HG03575 (cell line): ENCODE measurements around the gene SPATA17.

Experiments
- ATAC-seq: cut with Tn5 transposase; IDR thresholded peaks from one replicate; pipeline ENCODE4 v1.9.1; 2021; ENCODE audit not compliant: unreplicated experiment, insufficient number of reproducible peaks, low FRiP score; ENCODE audit errors: extremely low read depth

Gene SPATA17

GRCh38 chr1:217812175-217812574 lies 181.0 kb downstream of the SPATA17 start:
- no peak for ATAC-seq

GRCh38 chr1:217813031-217813430 lies 181.9 kb downstream of the SPATA17 start:
- ATAC-seq: no peak

- no peak for ATAC-seq
These were observed 206.5 kb downstream of the SPATA17 start for GRCh38 chr1:217837691-217838090.

- no peak for ATAC-seq
These were observed 208.0 kb downstream of the SPATA17 start for GRCh38 chr1:217839161-217839560.

- ATAC-seq: no peak
These were observed 215.6 kb downstream of the SPATA17 start for GRCh38 chr1:217846733-217847132.

GRCh38 chr1:217847643-217848042 lies 216.5 kb downstream of the SPATA17 start:
- no peak for ATAC-seq

- no peak for ATAC-seq
These were observed 225.3 kb downstream of the SPATA17 start for GRCh38 chr1:217856342-217857034.

GRCh38 chr1:217857061-217857460 lies 225.9 kb downstream of the SPATA17 start:
- ATAC-seq: no peak

GRCh38 chr1:217861658-217862057 lies 230.5 kb downstream of the SPATA17 start:
- no peak for ATAC-seq

GRCh38 chr1:217867446-217867995 lies 236.4 kb downstream of the SPATA17 start:
- ATAC-seq: no peak

GRCh38 chr1:217871955-217872354 lies 240.8 kb downstream of the SPATA17 start:
- ATAC-seq: no peak

GRCh38 chr1:217875229-217875628 lies 244.1 kb downstream of the SPATA17 start:
- ATAC-seq: no peak

GRCh38 chr1:217876401-217876800 lies 245.3 kb downstream of the SPATA17 start:
- no peak for ATAC-seq

- ATAC-seq: no peak
These were observed 245.8 kb downstream of the SPATA17 start for GRCh38 chr1:217876896-217877295.

- no peak for ATAC-seq
These were observed 250.0 kb downstream of the SPATA17 start for GRCh38 chr1:217881131-217881543.

- ATAC-seq: no peak
These were observed 250.6 kb downstream of the SPATA17 start for GRCh38 chr1:217881607-217882332.

GRCh38 chr1:217885181-217885580 lies 254.0 kb downstream of the SPATA17 start:
- no peak for ATAC-seq

GRCh38 chr1:217888328-217888727 lies 257.2 kb downstream of the SPATA17 start:
- no peak for ATAC-seq

- ATAC-seq: no peak
These were observed 258.3 kb downstream of the SPATA17 start for GRCh38 chr1:217889401-217889800.

- ATAC-seq: no peak
These were observed 260.8 kb downstream of the SPATA17 start for GRCh38 chr1:217891966-217892365.
